ENCODE data around the gene MAPKAP1.

DNA sequence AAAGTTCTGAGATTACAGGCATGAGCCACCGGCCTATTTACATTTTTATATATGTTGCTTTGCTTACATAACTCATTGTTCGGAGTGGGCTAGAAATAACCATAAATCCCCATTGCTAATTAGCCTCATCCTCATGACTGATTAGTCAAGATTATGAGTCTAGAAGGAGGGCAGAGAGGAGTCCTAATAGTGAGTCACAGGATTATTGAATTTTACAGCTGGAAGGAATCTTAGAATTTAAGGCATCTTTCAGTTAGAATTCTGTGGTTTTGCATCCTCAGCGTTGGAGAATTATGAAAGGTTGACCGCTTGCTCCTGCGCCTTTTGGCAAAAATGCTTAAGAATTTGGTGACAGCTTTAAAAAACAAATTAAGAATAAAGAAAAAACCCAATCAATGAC lies 37.6 kb upstream of the MAPKAP1 start:
- no peak for TF ChIP-seq TAF1 (IDR thresholded peaks at IDR 0.05; ENCODE audit: borderline replicate concordance, insufficient read depth, low read length)
- TF ChIP-seq POLR2AphosphoS5 (IDR thresholded peaks at IDR 0.05; ENCODE audit: low read depth, low read length) = no peak
- TF ChIP-seq REST (IDR thresholded peaks at IDR 0.05; ENCODE audit: insufficient read depth in 1 of 2, low read depth in 2 of 2, low read length in 2 of 2) = no peak
- no peak for TF ChIP-seq SIN3A (IDR thresholded peaks at IDR 0.05; ENCODE audit: borderline replicate concordance, insufficient read depth, low read length)
